B cell (primary cell): ENCODE results near the gene SECTM1. TPM values are rescaled to one million over a fixed set of nuclear protein-coding genes. Genes with fewer than 3 reads are reported as not detected.
A peak's percentile ranks its signal among the peaks of the same experiment; 100 is the strongest.

Experiments used
- ATAC-seq: fragments of 200-7000 bp; cut with Tn5 transposase; one replicate; pipeline ENCODE4 v1.10.0; 2021; ENCODE audit warnings: low read depth, mild to moderate bottlenecking, moderate number of reproducible peaks, moderate library complexity
- CTCF ChIA-PET: fragments of 350-600 bp; sonication (Branson Sonifier 250); formaldehyde crosslinking; loops from one replicate; lab custom pipeline; 2021; ENCODE audit warnings: antibody characterized with exemption, inconsistent platforms; lab: Charles Lee
- POLR2A ChIA-PET: fragments of 350-600 bp; sonication (Branson Sonifier 250); formaldehyde crosslinking; loops from one replicate; lab custom pipeline; 2021; ENCODE audit warnings: antibody characterized with exemption; lab: Charles Lee
- DNase-seq: peaks from one replicate; pipeline ENCODE4 v3.0.0; 2013
- H2AFZ ChIP-seq: 2 replicates; pipeline ENCODE4 v1.6.1; 2012; ENCODE audit warnings: mild to moderate bottlenecking, low read depth, low read length; ENCODE audit not compliant: insufficient read depth, poor library complexity, severe bottlenecking
- H3K27ac ChIP-seq, 2 donors: 1 replicate in 1 of 2; 2 replicates in 1 of 2; pipeline ENCODE4 v1.5.1; 2012 to 2013; ENCODE audit warnings: low read length in 2 of 2, mild to moderate bottlenecking in 2 of 2, moderate library complexity in 1 of 2
- H3K27me3 ChIP-seq, 4 experiments: fragments of 200-600 bp in 1 of 4; sonication (generic) in 1 of 4; replicated peaks in 1 of 4; 1 replicate in 2 of 4; 2 replicates in 2 of 4; pipeline versions ENCODE4 v1.6.1 to v1.7.0; 2013 to 2016; ENCODE audit warnings: low read length in 3 of 4, mild to moderate bottlenecking in 2 of 4, mixed read lengths in 1 of 4, moderate library complexity in 1 of 4; ENCODE audit not compliant: insufficient read depth in 4 of 4, control insufficient read depth in 3 of 4; ENCODE audit errors: control extremely low read depth in 1 of 4
- H3K36me3 ChIP-seq, 2 experiments: replicated peaks in 1 of 2; 1 replicate in 1 of 2; 2 replicates in 1 of 2; pipeline versions ENCODE4 v1.6.1 to v1.7.1; 2013; ENCODE audit warnings: low read length in 1 of 2; ENCODE audit not compliant: insufficient read depth in 2 of 2, control insufficient read depth in 1 of 2; ENCODE audit errors: control extremely low read depth in 1 of 2, extremely low read depth in 1 of 2
- H3K4me1 ChIP-seq, 2 donors: fragments of 200-600 bp in 1 of 2; sonication (generic) in 1 of 2; 1 replicate in 1 of 2; 2 replicates in 1 of 2; pipeline versions ENCODE4 v1.5.1 to v1.6.1; 2013 to 2017; ENCODE audit warnings: low read length in 2 of 2; ENCODE audit not compliant: control insufficient read depth in 2 of 2, insufficient read depth in 2 of 2
- H3K4me2 ChIP-seq: replicated peaks from 2 replicates; pipeline ENCODE3; 2012; ENCODE audit warnings: mild to moderate bottlenecking, low read depth, low read length; ENCODE audit not compliant: poor library complexity, severe bottlenecking
- H3K4me3 ChIP-seq, 5 experiments: fragments of 200-600 bp in 1 of 5; sonication (generic) in 1 of 5; 1 replicate in 3 of 5; 2 replicates in 2 of 5; pipeline versions ENCODE4 v1.5.1 to v1.7.0; 2011 to 2016; ENCODE audit warnings: low read length in 4 of 5, mild to moderate bottlenecking in 4 of 5, low read depth in 2 of 5, control low read depth in 1 of 5, moderate library complexity in 1 of 5; ENCODE audit not compliant: insufficient read depth in 1 of 5; ENCODE audit errors: control extremely low read depth in 1 of 5, extremely low read depth in 1 of 5
- H3K79me2 ChIP-seq: fragments of 200-600 bp; sonication (generic); one replicate; pipeline ENCODE4 v1.6.0; 2016; ENCODE audit warnings: low read length; ENCODE audit not compliant: control insufficient read depth, insufficient read depth
- H3K9ac ChIP-seq: fragments of 200-600 bp; sonication (generic); 2 replicates; pipeline ENCODE4 v1.6.1; 2017; ENCODE audit warnings: mild to moderate bottlenecking, low read length, moderate library complexity
- H3K9me3 ChIP-seq, 3 donors: one replicate each; pipeline versions ENCODE4 v1.6.1 to v1.7.1; 2013; ENCODE audit warnings: low read length in 2 of 3; ENCODE audit not compliant: control insufficient read depth in 2 of 3, insufficient read depth in 1 of 3; ENCODE audit errors: control extremely low read depth in 1 of 3
- H4K20me1 ChIP-seq: 2 replicates; pipeline ENCODE4 v1.6.0; 2012; ENCODE audit warnings: mild to moderate bottlenecking, low read length; ENCODE audit not compliant: insufficient read depth, control insufficient read depth, poor library complexity, severe bottlenecking
- H3K27ac Mint-ChIP-seq: one replicate; pipeline ENCODE4 v1.8.0; 2021; ENCODE audit warnings: mixed read lengths
- H3K27me3 Mint-ChIP-seq: one replicate; pipeline ENCODE4 v1.8.0; 2021; ENCODE audit warnings: mixed read lengths
- H3K4me1 Mint-ChIP-seq: one replicate; pipeline ENCODE4 v1.8.0; 2021; ENCODE audit warnings: mixed read lengths
- H3K4me3 Mint-ChIP-seq: one replicate; pipeline ENCODE4 v1.8.0; 2021; ENCODE audit warnings: mixed read lengths
- H3K9me3 Mint-ChIP-seq: one replicate; pipeline ENCODE4 v1.8.0; 2022; ENCODE audit warnings: mixed read lengths; ENCODE audit not compliant: insufficient read depth
- CTCF ChIP-seq: fragments of 200-600 bp; IDR thresholded peaks from one replicate; pipeline ENCODE4 v1.8.0; 2022; ENCODE audit warnings: antibody characterized with exemption, mild to moderate bottlenecking
- EZH2 ChIP-seq: IDR thresholded peaks from 2 replicates; pipeline ENCODE4 v1.6.1; 2012; ENCODE audit warnings: borderline replicate concordance, low read depth, mild to moderate bottlenecking, moderate library complexity, low read length; ENCODE audit not compliant: insufficient read depth, poor library complexity, severe bottlenecking
- WGBS: methylation state at CpG from one replicate; pipeline ENCODE4 v1.1.5; 2013; ENCODE audit warnings: missing lambda C conversion rate; ENCODE audit not compliant: insufficient coverage; 5-methylcytosine and 5-hydroxymethylcytosine counted together
- intact Hi-C: fragments of 100-400 bp; cut with micrococcal nuclease; formaldehyde crosslinking; loops from one replicate; pipeline ENCODE4 v1.10.0; 2022
- polyA plus RNA-seq: library from polyadenylated mRNA; depleted of rRNA; stranded (reverse); fragments of >200 nt; gene quantifications from 2 replicates; pipeline ENCODE4 v1.2.3, GENCODE V29; 2012
- total RNA-seq, 2 donors: library from RNA; stranded (reverse); fragments of 120-200 nt in 1 of 2; gene quantifications; 1 replicate in 1 of 2; 2 replicates in 1 of 2; pipeline versions ENCODE4 v1.2.3 to v1.2.4, GENCODE V29; 2013 to 2022

The SECTM1 gene
- total and polyA plus RNA-seq, 2 donors (not counting 1 experiment from before 2014, with no cell fraction given), result 0.17 to 1.2 TPM

GRCh38 chr17:82302568-82302963 lies 31.0 kb downstream of the SECTM1 start:
- peak overlapping the region; percentile 99 for H3K4me3 Mint-ChIP-seq
- H3K9me3 Mint-ChIP-seq, result no peaks in the 10 kb centered on the region
- POLR2A ChIA-PET, result interaction anchor here (0.6 to 2.3 kb wide), 3 partner anchors 29 to 87 kb away, joined by 3 to 11 read pairs (median 4); partner anchors contain the start of gene CSNK1D
- Histone ChIP-seq H3K4me2 (peak overlapping the region; percentile 74), H3K27ac (no peak overlapping the region), H3K27me3 (no peaks in the 10 kb centered on the region), H3K79me2 (no peaks in the 10 kb centered on the region), H3K4me1 (peaks cover 42 to 61% of the 10 kb centered on the region in 2 donors), H3K4me3 (no peak overlapping the region), H4K20me1 (no peaks in the 10 kb centered on the region), H2AFZ (peak overlapping the region; percentile 49), H3K9ac (no peak overlapping the region), H3K9me3 (no peaks in the 10 kb centered on the region), H3K36me3 (no peaks in the 10 kb centered on the region)
- 87% methylated on average over 13 of the region's 15 CpGs for WGBS
- DNase-seq (no peak), ATAC-seq (no peak)
- TF ChIP-seq EZH2 (no peak), CTCF (no peak)
- H3K4me1 Mint-ChIP-seq, result peaks cover 46% of the 10 kb centered on the region
- H3K27ac Mint-ChIP-seq, result peak overlapping the region; percentile 78
- CTCF ChIA-PET, result interaction anchor here (1.0 to 6.4 kb wide), 6 partner anchors 9 to 96 kb away, joined by 3 to 68 read pairs (median 12); no protein-coding TSS in a partner anchor
- no peaks in the 10 kb centered on the region for H3K27me3 Mint-ChIP-seq
- intact Hi-C loops, result no loop called here

- H2AFZ ChIP-seq, result peak overlapping the region; percentile 49
- no peak for ATAC-seq
- POLR2A ChIA-PET, result interaction anchor here (0.6 to 2.3 kb wide), 4 partner anchors 29 to 87 kb away, joined by 3 to 11 read pairs (median 4); partner anchors contain the start of genes CSNK1D and SLC16A3
Measured at GRCh38 chr17:82301916-82302567, 31.5 kb downstream of the SECTM1 start.

More at GRCh38 chr17:82301916-82302567, 31.5 kb downstream of the SECTM1 start:
- Histone ChIP-seq H3K4me2 (peak overlapping the region; percentile 74), H3K27me3 (no peaks in the 10 kb centered on the region), H3K9me3 (no peaks in the 10 kb centered on the region), H3K36me3 (no peaks in the 10 kb centered on the region), H3K4me1 (peaks cover 44 to 66% of the 10 kb centered on the region in 2 donors), H3K79me2 (no peaks in the 10 kb centered on the region), H4K20me1 (no peaks in the 10 kb centered on the region), H3K9ac (no peak overlapping the region), H3K27ac (no peak overlapping the region), H3K4me3 (peak overlapping the region in 1 of 5 experiments; percentile 14)
- Mint-ChIP-seq H3K4me3 (peak overlapping the region; percentile 99), H3K9me3 (no peaks in the 10 kb centered on the region), H3K27ac (peak overlapping the region; percentile 78), H3K27me3 (no peaks in the 10 kb centered on the region), H3K4me1 (peaks cover 51% of the 10 kb centered on the region)
- CTCF ChIA-PET, result interaction anchor here (0.9 to 6.4 kb wide), 11 partner anchors 9 to 96 kb away, joined by 3 to 68 read pairs (median 8); partner anchors contain the start of gene CSNK1D
- intact Hi-C loops, result loop anchor here (1.0 kb wide), 1 partner anchor 19 kb away; no protein-coding TSS in a partner anchor
- peak; percentile 62 for DNase-seq
- 5% methylated on average over 21 of the region's 23 CpGs for WGBS
- TF ChIP-seq EZH2 (no peak), CTCF (no peak)
